ENCODE results near the gene C9. TPM values are rescaled to one million over a fixed set of nuclear protein-coding genes. Genes with fewer than 3 reads are reported as not detected.

The C9 gene
- total and polyA plus RNA-seq, 12 donors = 0.17 TPM; not detected in 11

Other genes with a start within 250 kb of the C9 start
- 10 to 100 TPM in 1 of 10 donors, 1 to 10 TPM in 9; 1.3 to 33.8 (median 2.6) TPM for gene FYB1, start 144.9 kb downstream of the C9 start, total RNA-seq
- gene FYB1, start 144.9 kb downstream of the C9 start, polyA plus RNA-seq = 1 to 10 TPM in 1 of 2 donors, under 1 TPM in 1; 0.61 to 1.8 TPM
- gene DAB2, start 60.5 kb upstream of the C9 start, total RNA-seq = 10 to 100 TPM; 14.2 to 64.7 (median 26.6) TPM
- gene DAB2, start 60.5 kb upstream of the C9 start, polyA plus RNA-seq = 10 to 100 TPM in 1 of 2 donors, 1 to 10 TPM in 1; 6.5 to 15.4 TPM